Psoas muscle (tissue), 8 donors: ENCODE results near the gene SUB1. TPM values are rescaled to one million over a fixed set of nuclear protein-coding genes. Genes with fewer than 3 reads are reported as not detected.

Experiments
- ATAC-seq, 4 donors: fragments of 200-7000 bp; cut with Tn5 transposase; one replicate each; pipeline ENCODE4 v1.9.1; 2020; ENCODE audit warnings: moderate library complexity in 3 of 4, mild to moderate bottlenecking in 2 of 4
- DNase-seq, 2 donors: peaks; one replicate each; pipeline ENCODE4 v3.0.0-alpha.2; 2020
- H3K27ac ChIP-seq: fragments of 200-600 bp; one replicate; pipeline ENCODE4 v1.8.0; 2022
- H3K27me3 ChIP-seq, 3 donors: fragments of 200-600 bp in 1 of 3; one replicate each; pipeline versions ENCODE4 v1.6.1 to v1.8.0; 2013 to 2022; ENCODE audit warnings: low read length in 2 of 3, mild to moderate bottlenecking in 2 of 3, moderate library complexity in 1 of 3; ENCODE audit not compliant: insufficient read depth in 3 of 3
- H3K36me3 ChIP-seq, 2 donors: fragments of 200-600 bp in 1 of 2; one replicate each; pipeline versions ENCODE4 v1.6.1 to v1.8.0; 2013 to 2022; ENCODE audit warnings: low read depth in 1 of 2, mild to moderate bottlenecking in 1 of 2, moderate library complexity in 1 of 2; ENCODE audit not compliant: insufficient read depth in 1 of 2
- H3K4me1 ChIP-seq: fragments of 200-600 bp; one replicate; pipeline ENCODE4 v1.8.0; 2022
- H3K4me3 ChIP-seq: fragments of 200-600 bp; one replicate; pipeline ENCODE4 v1.8.0; 2022; ENCODE audit warnings: mild to moderate bottlenecking
- H3K9me3 ChIP-seq: fragments of 200-600 bp; one replicate; pipeline ENCODE4 v1.8.0; 2022
- WGBS, 3 donors: extraction: QIAGEN DNeasy Blood & Tissue Kit; methylation state at CpG; one replicate each; pipeline versions ENCODE4 v1.1.6 to v1.1.7; 2013; 5-methylcytosine and 5-hydroxymethylcytosine counted together
- intact Hi-C, 2 donors: fragments of 100-400 bp; cut with DNase I; formaldehyde crosslinking; loops; one replicate each; pipeline versions ENCODE4 v1.11.0 to v1.14.2; 2022
- polyA plus RNA-seq, 3 donors: library from polyadenylated mRNA; stranded (reverse); fragments of 200-250 nt; gene quantifications; one replicate each; pipeline ENCODE4 v1.2.3, GENCODE V29; 2013
- total RNA-seq, 4 donors: library from RNA; stranded (reverse); fragmentation: NEBNext Ultra II Directional in 2 of 4; extraction: Animal tissue kit (Norgen Biotek cat#: 25700) in 2 of 4; gene quantifications; one replicate each; pipeline versions ENCODE4 v1.2.1 to v1.2.4, GENCODE V29; 2021 to 2023
- TF ChIP-seq, protein P1 (sequence below): fragments of 200-600 bp; IDR thresholded peaks from one replicate; pipeline ENCODE4 v1.8.0; 2022; ENCODE audit warnings: antibody characterized with exemption
- donor health status: healthy with polysubstance abuse.
- donor health status: DM: no; HTN: no; CAD: no; lungs with moderate emphysema.
- donor health status: Bipolar disorder and iron deficiency.
- donor health status: healthy.
- donor health status: DM: yes; HTN: yes; CAD: no.
- donor health status: DM: no; HTN: no; CAD: no.
- donor health status: DM: no; HTN: no; CAD: no.
- donor health status: DM: yes; HTN: yes; CAD: no.

Gene SUB1
- total and polyA plus RNA-seq, 7 donors: 102 to 175 (median 149) TPM

DNA sequence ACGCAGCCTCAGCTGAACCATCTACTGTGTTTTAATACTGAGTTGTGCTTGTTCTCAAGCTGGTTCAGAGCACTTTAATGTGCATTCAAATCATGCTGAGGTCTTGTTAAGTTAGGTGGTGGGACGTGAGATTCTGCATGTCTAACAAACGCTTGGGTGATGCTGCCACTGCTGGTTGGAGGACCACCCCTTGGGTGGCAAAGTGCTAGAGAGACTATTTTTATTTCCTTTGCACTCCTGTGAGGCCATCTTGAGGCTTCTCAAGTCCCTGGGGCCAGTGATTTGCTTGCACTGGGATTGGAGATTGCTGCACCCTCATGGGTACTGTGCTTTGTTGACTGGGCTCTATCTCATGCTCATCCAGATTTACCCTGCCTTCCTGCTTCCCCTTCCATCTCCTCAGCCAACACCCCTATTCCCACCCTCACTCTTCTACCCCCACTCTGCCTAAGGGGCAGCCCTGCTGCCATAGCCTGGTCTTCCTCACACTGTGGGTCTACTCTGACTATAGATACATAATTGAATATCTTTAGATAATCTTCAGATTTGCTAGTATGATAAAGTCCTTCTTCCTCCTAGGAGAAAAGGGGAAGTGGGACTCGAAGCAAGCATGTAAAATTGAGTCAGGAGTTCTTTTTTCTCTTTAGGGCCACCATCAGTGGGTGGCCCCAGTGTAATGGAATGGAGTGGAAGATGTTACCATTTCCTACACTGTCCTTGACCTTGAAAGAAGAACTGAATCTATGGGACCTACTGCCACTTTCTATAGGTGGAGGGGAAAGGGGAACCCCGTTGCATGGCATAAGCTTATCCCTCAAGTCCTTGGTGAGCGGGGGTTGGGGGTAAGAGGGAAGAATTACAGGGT, 45.1 kb upstream of the SUB1 start:
- H3K27ac ChIP-seq: no peak overlapping the region
- intact Hi-C loops: no loop called here

DNA sequence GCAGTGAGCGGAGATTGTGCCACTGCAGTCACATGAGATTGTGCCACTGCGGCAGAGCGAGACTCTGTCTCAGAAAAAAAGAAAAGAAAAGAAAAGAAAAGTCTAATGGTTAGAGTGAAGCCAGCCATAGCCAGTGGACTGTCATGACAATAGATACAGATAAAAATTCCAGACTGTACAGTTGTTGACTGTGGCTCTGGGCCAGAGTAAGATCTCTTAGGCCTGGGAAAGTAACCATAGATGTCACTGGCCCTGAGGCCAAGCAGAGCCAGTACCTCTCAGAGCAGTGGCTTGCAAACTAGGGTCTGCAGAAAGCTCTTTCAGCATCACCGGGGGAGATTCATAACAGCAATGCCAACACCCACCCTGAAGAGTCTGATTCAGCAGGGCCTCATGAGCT, 44.1 kb upstream of the SUB1 start:
- H3K4me3 ChIP-seq: no peak overlapping the region
- H3K27me3 ChIP-seq: no peaks in the 10 kb centered on the region
- ATAC-seq (no peak), DNase-seq (no peak)
- 88 to 93% (median 92%) methylated on average over 4 of the region's 4 CpGs for WGBS, 3 donors
- no peak overlapping the region for H3K27ac ChIP-seq
- TF ChIP-seq, protein P1, sequence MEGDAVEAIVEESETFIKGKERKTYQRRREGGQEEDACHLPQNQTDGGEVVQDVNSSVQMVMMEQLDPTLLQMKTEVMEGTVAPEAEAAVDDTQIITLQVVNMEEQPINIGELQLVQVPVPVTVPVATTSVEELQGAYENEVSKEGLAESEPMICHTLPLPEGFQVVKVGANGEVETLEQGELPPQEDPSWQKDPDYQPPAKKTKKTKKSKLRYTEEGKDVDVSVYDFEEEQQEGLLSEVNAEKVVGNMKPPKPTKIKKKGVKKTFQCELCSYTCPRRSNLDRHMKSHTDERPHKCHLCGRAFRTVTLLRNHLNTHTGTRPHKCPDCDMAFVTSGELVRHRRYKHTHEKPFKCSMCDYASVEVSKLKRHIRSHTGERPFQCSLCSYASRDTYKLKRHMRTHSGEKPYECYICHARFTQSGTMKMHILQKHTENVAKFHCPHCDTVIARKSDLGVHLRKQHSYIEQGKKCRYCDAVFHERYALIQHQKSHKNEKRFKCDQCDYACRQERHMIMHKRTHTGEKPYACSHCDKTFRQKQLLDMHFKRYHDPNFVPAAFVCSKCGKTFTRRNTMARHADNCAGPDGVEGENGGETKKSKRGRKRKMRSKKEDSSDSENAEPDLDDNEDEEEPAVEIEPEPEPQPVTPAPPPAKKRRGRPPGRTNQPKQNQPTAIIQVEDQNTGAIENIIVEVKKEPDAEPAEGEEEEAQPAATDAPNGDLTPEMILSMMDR: no peak
- no peaks in the 10 kb centered on the region for H3K36me3 ChIP-seq
- no peaks in the 10 kb centered on the region for H3K9me3 ChIP-seq
- no peaks in the 10 kb centered on the region for H3K4me1 ChIP-seq
- intact Hi-C loops: no loop called here

More for the DNA sequence above, 45.1 kb upstream of the SUB1 start:
- no peaks in the 10 kb centered on the region for H3K9me3 ChIP-seq
- WGBS, 3 donors: 88 to 93% (median 92%) methylated on average over 6 of the region's 6 CpGs
- ATAC-seq (no peak), DNase-seq (no peak)
- no peaks in the 10 kb centered on the region for H3K27me3 ChIP-seq
- no peaks in the 10 kb centered on the region for H3K36me3 ChIP-seq
- H3K4me3 ChIP-seq: no peak overlapping the region
- no peaks in the 10 kb centered on the region for H3K4me1 ChIP-seq
- TF ChIP-seq, protein P1: no peak

DNA sequence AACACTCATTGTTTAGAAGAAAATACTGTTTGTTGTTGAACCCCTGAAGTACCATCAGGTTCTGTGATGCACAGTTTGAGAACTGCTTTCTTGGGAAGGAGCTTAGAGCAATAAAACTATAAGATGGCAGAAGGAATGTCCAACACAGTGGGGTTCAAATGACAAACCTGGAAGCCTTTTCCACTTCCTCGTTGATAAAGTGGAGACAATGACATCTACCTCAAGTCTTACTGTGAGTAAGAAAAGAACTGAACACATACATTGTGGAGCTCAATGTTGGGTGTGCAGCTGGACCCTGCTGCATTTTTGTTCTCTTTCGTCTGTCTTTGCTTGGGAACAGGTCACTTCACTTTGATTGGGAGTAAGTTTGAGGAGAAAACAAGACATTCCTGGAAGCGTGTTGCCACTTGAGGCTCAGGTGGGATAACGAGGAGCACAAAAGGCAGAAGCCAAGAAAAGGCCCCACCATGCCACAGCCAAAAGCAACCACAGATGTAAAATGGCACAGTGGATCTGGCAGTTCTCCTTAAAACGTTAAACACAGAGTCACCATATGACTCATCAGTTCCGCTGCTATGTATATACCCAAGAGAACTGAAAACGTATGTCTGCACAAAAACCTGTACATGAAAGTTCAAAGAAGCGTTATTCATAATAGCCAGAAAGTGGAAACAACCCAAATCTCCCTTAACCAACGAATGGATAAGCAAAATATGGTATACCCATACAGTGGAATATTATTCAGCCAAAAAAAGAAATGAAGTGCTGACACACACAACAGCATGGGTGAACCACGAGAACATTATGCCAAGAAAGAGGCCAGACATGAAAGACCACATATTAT, 42.9 kb upstream of the SUB1 start:
- Histone ChIP-seq H3K9me3 (no peaks in the 10 kb centered on the region), H3K4me3 (no peak overlapping the region), H3K36me3 (no peaks in the 10 kb centered on the region), H3K27me3 (no peaks in the 10 kb centered on the region), H3K27ac (no peak overlapping the region), H3K4me1 (no peaks in the 10 kb centered on the region)
- DNase-seq: no peak
- intact Hi-C loops: no loop called here
- no peak for ATAC-seq
- TF ChIP-seq, protein P1: no peak
- 78 to 83% (median 81%) methylated on average over 10 of the region's 10 CpGs for WGBS, 3 donors

DNA sequence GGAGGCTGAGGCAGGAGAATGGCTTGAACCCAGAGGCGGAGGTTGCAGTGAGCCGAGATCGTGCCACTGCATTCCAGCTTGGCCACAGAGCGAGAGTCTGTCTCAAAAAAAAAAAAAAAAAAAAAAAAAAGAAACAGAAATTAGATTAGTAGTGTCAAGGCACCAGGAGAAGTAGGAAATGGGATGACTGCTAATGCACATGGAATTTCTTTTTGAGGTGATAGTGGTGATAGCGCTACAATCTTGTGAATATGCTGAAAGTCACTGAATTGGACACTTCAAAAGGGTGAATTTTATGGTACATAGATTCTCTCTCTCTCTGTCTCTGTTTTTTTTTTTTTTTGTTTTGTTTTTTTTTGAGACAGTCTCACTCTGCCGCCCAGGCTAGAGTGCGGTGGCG, 42.1 kb upstream of the SUB1 start:
- intact Hi-C loops: no loop called here
- ATAC-seq: no peak

More for the DNA sequence above, 42.1 kb upstream of the SUB1 start:
- H3K36me3 ChIP-seq: no peaks in the 10 kb centered on the region
- H3K9me3 ChIP-seq: no peaks in the 10 kb centered on the region
- DNase-seq: no peak
- H3K27ac ChIP-seq: no peak overlapping the region
- H3K4me1 ChIP-seq: no peaks in the 10 kb centered on the region
- H3K4me3 ChIP-seq: no peak overlapping the region
- TF ChIP-seq, protein P1: no peak
- no peaks in the 10 kb centered on the region for H3K27me3 ChIP-seq
- 93 to 97% (median 96%) methylated on average over 8 of the region's 8 CpGs for WGBS, 3 donors
